ENCODE data around the gene DNAH3.
"Not testable (repeated sequence)": the region's sequence is repeated elsewhere in the genome, so short reads cannot be mapped to it uniquely, and the experiment has no call there.

DNA sequence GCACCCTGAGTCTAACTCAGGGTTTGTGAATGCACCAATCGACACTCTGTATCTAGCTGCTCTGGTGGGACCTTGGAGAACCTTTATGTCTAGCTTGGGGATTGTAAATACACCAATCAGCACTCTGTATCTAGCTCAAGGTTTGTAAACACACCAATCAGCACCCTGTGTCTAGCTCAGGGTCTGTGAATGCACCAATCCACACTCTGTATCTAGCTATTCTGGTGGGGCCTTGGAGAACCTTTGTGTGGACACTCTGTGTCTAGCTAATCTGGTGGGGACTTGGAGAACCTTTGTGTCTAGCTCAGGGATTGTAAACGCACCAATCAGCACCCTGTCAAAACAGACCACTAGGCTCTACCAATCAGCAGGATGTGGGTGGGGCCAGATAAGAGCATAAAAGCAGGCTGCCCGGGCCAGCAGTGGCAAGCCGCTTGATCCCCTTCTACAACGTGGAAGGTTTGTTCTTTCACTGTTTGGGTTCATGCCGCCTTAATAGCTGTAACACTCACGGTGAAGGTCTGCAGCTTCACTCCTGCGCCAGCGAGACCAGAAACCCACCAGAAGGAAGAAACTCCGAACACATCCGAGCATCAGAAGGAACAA is 2.6 kb upstream of the DNAH3 start:
- TF ChIP-seq, protein P1, sequence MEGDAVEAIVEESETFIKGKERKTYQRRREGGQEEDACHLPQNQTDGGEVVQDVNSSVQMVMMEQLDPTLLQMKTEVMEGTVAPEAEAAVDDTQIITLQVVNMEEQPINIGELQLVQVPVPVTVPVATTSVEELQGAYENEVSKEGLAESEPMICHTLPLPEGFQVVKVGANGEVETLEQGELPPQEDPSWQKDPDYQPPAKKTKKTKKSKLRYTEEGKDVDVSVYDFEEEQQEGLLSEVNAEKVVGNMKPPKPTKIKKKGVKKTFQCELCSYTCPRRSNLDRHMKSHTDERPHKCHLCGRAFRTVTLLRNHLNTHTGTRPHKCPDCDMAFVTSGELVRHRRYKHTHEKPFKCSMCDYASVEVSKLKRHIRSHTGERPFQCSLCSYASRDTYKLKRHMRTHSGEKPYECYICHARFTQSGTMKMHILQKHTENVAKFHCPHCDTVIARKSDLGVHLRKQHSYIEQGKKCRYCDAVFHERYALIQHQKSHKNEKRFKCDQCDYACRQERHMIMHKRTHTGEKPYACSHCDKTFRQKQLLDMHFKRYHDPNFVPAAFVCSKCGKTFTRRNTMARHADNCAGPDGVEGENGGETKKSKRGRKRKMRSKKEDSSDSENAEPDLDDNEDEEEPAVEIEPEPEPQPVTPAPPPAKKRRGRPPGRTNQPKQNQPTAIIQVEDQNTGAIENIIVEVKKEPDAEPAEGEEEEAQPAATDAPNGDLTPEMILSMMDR (IDR thresholded peaks at IDR 0.05; ENCODE audit: low read length) = not testable (repeated sequence)
- not testable (repeated sequence) for TF ChIP-seq EZH2 (optimal IDR thresholded peaks at IDR 0.05; ENCODE audit: low read depth, low read length); EZH2phosphoT487 (IDR thresholded peaks at IDR 0.05; ENCODE audit: low read length)
